ENCODE results near the gene UGDH.
"Not testable (repeated sequence)": the region's sequence is repeated elsewhere in the genome, so short reads cannot be mapped to it uniquely, and the experiment has no call there.

Gene UGDH

GRCh38 chr4:39527296-39528060, at the start of gene UGDH:
UGDH (minus strand) TSS chr4:39527439; CDS start chr4:39521512, 5,927 bp downstream.
- peak; percentile 90 for DNase-seq

GRCh38 chr4:39574946-39575345, 47.7 kb upstream of the UGDH start:
- no peak for DNase-seq

- DNase-seq = no peak
These were observed 44.3 kb upstream of the UGDH start for GRCh38 chr4:39571504-39571903.

- no peak for DNase-seq
These were observed 43.8 kb upstream of the UGDH start for GRCh38 chr4:39571054-39571453.

GRCh38 chr4:39569209-39569608, 42.0 kb upstream of the UGDH start:
- no peak for DNase-seq

GRCh38 chr4:39568805-39569204, 41.6 kb upstream of the UGDH start:
- DNase-seq = peak in 1 of 2 donors; percentile 18

- no peak for DNase-seq
These were observed 38.8 kb upstream of the UGDH start for GRCh38 chr4:39565878-39566600.

GRCh38 chr4:39563346-39563847, 36.2 kb upstream of the UGDH start:
- no peak for DNase-seq

- no peak for DNase-seq
These were observed 35.6 kb upstream of the UGDH start for GRCh38 chr4:39562792-39563191.

- DNase-seq = no peak
These were observed 32.4 kb upstream of the UGDH start for GRCh38 chr4:39559626-39560025.

- no peak for DNase-seq
These were observed 28.2 kb upstream of the UGDH start for GRCh38 chr4:39555472-39555871.

GRCh38 chr4:39548425-39549067, 21.3 kb upstream of the UGDH start:
- DNase-seq = no peak

- DNase-seq = no peak
These were observed 17.5 kb upstream of the UGDH start for GRCh38 chr4:39544580-39545315.

GRCh38 chr4:39544080-39544479, 16.8 kb upstream of the UGDH start:
- not testable (repeated sequence) for DNase-seq

- DNase-seq = no peak
These were observed 15.8 kb upstream of the UGDH start for GRCh38 chr4:39543034-39543433.

GRCh38 chr4:39542611-39543012, 15.4 kb upstream of the UGDH start:
- DNase-seq = no peak

GRCh38 chr4:39541987-39542610, 14.9 kb upstream of the UGDH start:
- no peak for DNase-seq

- DNase-seq = no peak
These were observed 11.9 kb upstream of the UGDH start for GRCh38 chr4:39539089-39539611.

- no peak for DNase-seq
These were observed 6.3 kb upstream of the UGDH start for GRCh38 chr4:39533541-39533940.

GRCh38 chr4:39532237-39532636, 5.0 kb upstream of the UGDH start:
- DNase-seq = not testable (repeated sequence)

GRCh38 chr4:39530682-39531081, 3.4 kb upstream of the UGDH start:
- DNase-seq = no peak

GRCh38 chr4:39529534-39529933, 2.3 kb upstream of the UGDH start:
- no peak for DNase-seq
